Natural killer cell treated with Interleukin-12 subunit alpha and Interleukin-12 subunit beta and Interleukin-15 and Interleukin-18, amount 100 ng/mL, for 72 hours (primary cell): ENCODE results near the gene PCBP3. TPM values are rescaled to one million over a fixed set of nuclear protein-coding genes. Genes with fewer than 3 reads are reported as not detected.

Experiments used
- ATAC-seq, 2 donors: fragments of 150-1000 bp; cut with Tn5 transposase in 1 of 2; sonication (Bioruptor Pico), chemical (Tn5 transposase) in 1 of 2; 2 replicates each; pipeline ENCODE4 v1.10.0; 2021
- DNase-seq: peaks from one replicate; pipeline ENCODE4 v3.0.0; 2022; ENCODE audit warnings: low spot score
- H3K27ac Mint-ChIP-seq, 2 donors: 1 replicate in 1 of 2; 2 replicates in 1 of 2; pipeline ENCODE4 v1.8.0; 2022; ENCODE audit warnings: mixed read lengths in 2 of 2, mild to moderate bottlenecking in 1 of 2, moderate library complexity in 1 of 2
- H3K27me3 Mint-ChIP-seq, 2 donors: 1 replicate in 1 of 2; 2 replicates in 1 of 2; pipeline ENCODE4 v1.8.0; 2022; ENCODE audit warnings: mixed read lengths in 2 of 2
- H3K36me3 Mint-ChIP-seq: one replicate; pipeline ENCODE4 v1.8.0; 2022; ENCODE audit warnings: mixed read lengths
- H3K4me1 Mint-ChIP-seq, 2 donors: 1 replicate in 1 of 2; 2 replicates in 1 of 2; pipeline ENCODE4 v1.8.0; 2022; ENCODE audit warnings: low read depth in 2 of 2, mixed read lengths in 2 of 2, mild to moderate bottlenecking in 1 of 2
- H3K4me3 Mint-ChIP-seq: one replicate; pipeline ENCODE4 v1.8.0; 2022; ENCODE audit warnings: mixed read lengths
- H3K9me3 Mint-ChIP-seq: 2 replicates; pipeline ENCODE4 v1.8.0; 2022; ENCODE audit warnings: mixed read lengths
- total RNA-seq, 2 donors: library from RNA; stranded (reverse); gene quantifications; one replicate each; pipeline ENCODE4 v1.2.3, GENCODE V29; 2022

PCBP3 gene
- total RNA-seq, 2 donors from 2014 or later, result 0.43 to 1.4 TPM

GRCh38 chr21:45634511-45635183 lies 8.9 kb upstream of the PCBP3 start:
- H3K4me3 Mint-ChIP-seq, result no peak overlapping the region
- no peak overlapping the region for H3K27ac Mint-ChIP-seq
- no peak for ATAC-seq
- H3K27me3 Mint-ChIP-seq, result no peaks in the 10 kb centered on the region
- H3K36me3 Mint-ChIP-seq, result no peaks in the 10 kb centered on the region
- no peaks in the 10 kb centered on the region for H3K9me3 Mint-ChIP-seq
- no peak for DNase-seq
- H3K4me1 Mint-ChIP-seq, result no peaks in the 10 kb centered on the region

GRCh38 chr21:45635271-45636151 lies 8.0 kb upstream of the PCBP3 start:
- H3K27ac Mint-ChIP-seq, result no peak overlapping the region
- H3K4me3 Mint-ChIP-seq, result no peak overlapping the region

GRCh38 chr21:45636459-45636858 lies 7.1 kb upstream of the PCBP3 start:
- Mint-ChIP-seq H3K4me3 (no peak overlapping the region), H3K36me3 (no peaks in the 10 kb centered on the region), H3K9me3 (no peaks in the 10 kb centered on the region), H3K4me1 (no peaks in the 10 kb centered on the region), H3K27ac (no peak overlapping the region), H3K27me3 (no peaks in the 10 kb centered on the region)
- DNase-seq, result no peak
- ATAC-seq, result no peak

More at GRCh38 chr21:45635271-45636151, 8.0 kb upstream of the PCBP3 start:
- H3K9me3 Mint-ChIP-seq, result no peaks in the 10 kb centered on the region
- no peak for ATAC-seq
- no peaks in the 10 kb centered on the region for H3K27me3 Mint-ChIP-seq
- no peak for DNase-seq
- H3K36me3 Mint-ChIP-seq, result no peaks in the 10 kb centered on the region
- H3K4me1 Mint-ChIP-seq, result no peaks in the 10 kb centered on the region

GRCh38 chr21:45636951-45637646 lies 6.4 kb upstream of the PCBP3 start:
- no peak for DNase-seq
- Mint-ChIP-seq H3K27ac (no peak overlapping the region), H3K36me3 (no peaks in the 10 kb centered on the region), H3K27me3 (no peaks in the 10 kb centered on the region), H3K4me3 (no peak overlapping the region), H3K4me1 (no peaks in the 10 kb centered on the region), H3K9me3 (no peaks in the 10 kb centered on the region)
- ATAC-seq, result no peak

- DNase-seq, result no peak
- no peaks in the 10 kb centered on the region for H3K36me3 Mint-ChIP-seq
- no peak overlapping the region for H3K4me3 Mint-ChIP-seq
- ATAC-seq, result no peak
- H3K27ac Mint-ChIP-seq, result no peak overlapping the region
- no peaks in the 10 kb centered on the region for H3K27me3 Mint-ChIP-seq
- H3K4me1 Mint-ChIP-seq, result no peaks in the 10 kb centered on the region
- H3K9me3 Mint-ChIP-seq, result no peaks in the 10 kb centered on the region
These were observed 5.6 kb upstream of the PCBP3 start for GRCh38 chr21:45637883-45638282.

- H3K4me1 Mint-ChIP-seq, result no peaks in the 10 kb centered on the region
- H3K36me3 Mint-ChIP-seq, result no peaks in the 10 kb centered on the region
- no peak for DNase-seq
- no peaks in the 10 kb centered on the region for H3K9me3 Mint-ChIP-seq
- H3K27ac Mint-ChIP-seq, result no peak overlapping the region
- ATAC-seq, result no peak
- no peaks in the 10 kb centered on the region for H3K27me3 Mint-ChIP-seq
- no peak overlapping the region for H3K4me3 Mint-ChIP-seq
These were observed 4.8 kb upstream of the PCBP3 start for GRCh38 chr21:45638707-45639106.

- peaks cover 2% of the 10 kb centered on the region in 2 donors for H3K4me1 Mint-ChIP-seq
These were observed 4.1 kb upstream of the PCBP3 start for GRCh38 chr21:45639206-45640000.

GRCh38 chr21:45640001-45640887 lies 3.3 kb upstream of the PCBP3 start:
- Mint-ChIP-seq H3K27ac (no peak overlapping the region), H3K36me3 (no peaks in the 10 kb centered on the region), H3K4me1 (peaks cover 3 to 7% of the 10 kb centered on the region in 2 donors), H3K4me3 (peak overlapping the region; percentile 36), H3K9me3 (no peaks in the 10 kb centered on the region), H3K27me3 (peaks cover 3 to 9% of the 10 kb centered on the region in 2 donors)
- ATAC-seq (no peak), DNase-seq (no peak)

More at GRCh38 chr21:45639206-45640000, 4.1 kb upstream of the PCBP3 start:
- Mint-ChIP-seq H3K4me3 (no peak overlapping the region), H3K9me3 (no peaks in the 10 kb centered on the region), H3K27me3 (peaks cover 2% of the 10 kb centered on the region in 2 donors), H3K36me3 (no peaks in the 10 kb centered on the region), H3K27ac (no peak overlapping the region)
- no peak for DNase-seq
- no peak for ATAC-seq

- ATAC-seq, result no peak
- Mint-ChIP-seq H3K4me3 (peak overlapping the region; percentile 36), H3K4me1 (peaks cover 3 to 7% of the 10 kb centered on the region in 2 donors), H3K9me3 (no peaks in the 10 kb centered on the region), H3K36me3 (no peaks in the 10 kb centered on the region), H3K27ac (no peak overlapping the region), H3K27me3 (peaks cover 8 to 16% of the 10 kb centered on the region in 2 donors)
- no peak for DNase-seq
These were observed 2.5 kb upstream of the PCBP3 start for GRCh38 chr21:45640888-45641479.

- Mint-ChIP-seq H3K27me3 (peaks cover 8 to 16% of the 10 kb centered on the region in 2 donors), H3K27ac (no peak overlapping the region), H3K36me3 (no peaks in the 10 kb centered on the region), H3K4me1 (peaks cover 3 to 7% of the 10 kb centered on the region in 2 donors), H3K4me3 (peak overlapping the region; percentile 53), H3K9me3 (no peaks in the 10 kb centered on the region)
- ATAC-seq (no peak), DNase-seq (no peak)
These were observed 2.0 kb upstream of the PCBP3 start for GRCh38 chr21:45641480-45642035.

- ATAC-seq, result no peak
- DNase-seq, result no peak
- no peaks in the 10 kb centered on the region for H3K36me3 Mint-ChIP-seq
- peaks cover 3 to 7% of the 10 kb centered on the region in 2 donors for H3K4me1 Mint-ChIP-seq
- H3K9me3 Mint-ChIP-seq, result no peaks in the 10 kb centered on the region
- H3K4me3 Mint-ChIP-seq, result no peak overlapping the region
- no peak overlapping the region for H3K27ac Mint-ChIP-seq
- H3K27me3 Mint-ChIP-seq, result peaks cover 13 to 20% of the 10 kb centered on the region in 2 donors
These were observed 1.3 kb upstream of the PCBP3 start for GRCh38 chr21:45642122-45642813.
